ENCODE results near the gene PGM2L1.

PGM2L1 gene

DNA sequence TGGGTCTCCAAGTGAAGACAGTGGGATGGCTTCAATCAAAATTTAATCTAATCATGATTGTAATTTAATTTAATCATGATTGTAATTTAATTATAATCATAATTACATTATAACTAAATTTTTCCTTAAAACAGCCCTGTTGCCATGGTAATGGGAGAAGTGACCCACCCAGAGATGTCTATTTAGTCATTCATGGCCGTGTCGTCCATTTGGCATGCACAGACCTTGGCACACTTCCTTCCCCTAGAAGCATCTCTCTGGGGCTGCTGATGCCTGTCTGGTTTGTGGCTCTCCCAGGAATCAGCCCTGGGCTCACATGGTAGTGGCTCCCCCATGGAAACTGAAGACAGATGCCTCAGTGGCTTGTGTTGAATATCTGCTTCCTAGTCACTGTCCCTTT, 113.8 kb downstream of the PGM2L1 start:
- no peak for DNase-seq

DNA sequence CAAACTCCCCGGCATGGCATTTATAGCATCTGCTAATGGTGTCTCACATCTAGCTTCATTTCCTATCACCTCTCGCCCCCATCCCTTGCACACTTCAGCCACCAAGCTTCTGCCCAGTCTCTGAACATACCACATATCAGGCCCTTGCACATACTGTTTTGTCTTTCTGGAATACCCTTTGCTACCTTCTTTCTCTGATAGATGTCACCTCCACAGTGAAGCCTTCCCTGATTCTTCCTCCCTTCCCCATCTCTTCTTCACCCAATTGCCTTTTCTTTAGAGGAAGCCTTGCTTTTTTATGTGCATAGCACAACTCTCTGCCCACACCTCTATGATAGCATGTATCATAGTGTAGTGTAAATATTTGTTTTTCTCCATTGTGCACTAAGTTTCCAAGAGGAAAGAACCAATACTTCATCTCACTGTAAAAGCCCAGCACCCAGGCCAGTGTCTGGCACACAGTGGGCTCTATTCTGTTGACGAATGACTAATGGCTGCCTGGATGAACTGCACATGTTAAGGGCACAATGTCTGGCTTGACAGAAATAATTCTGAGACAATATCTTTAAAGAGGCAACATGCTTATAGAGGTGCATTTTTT, 114.6 kb downstream of the PGM2L1 start:
- DNase-seq: no peak

DNA sequence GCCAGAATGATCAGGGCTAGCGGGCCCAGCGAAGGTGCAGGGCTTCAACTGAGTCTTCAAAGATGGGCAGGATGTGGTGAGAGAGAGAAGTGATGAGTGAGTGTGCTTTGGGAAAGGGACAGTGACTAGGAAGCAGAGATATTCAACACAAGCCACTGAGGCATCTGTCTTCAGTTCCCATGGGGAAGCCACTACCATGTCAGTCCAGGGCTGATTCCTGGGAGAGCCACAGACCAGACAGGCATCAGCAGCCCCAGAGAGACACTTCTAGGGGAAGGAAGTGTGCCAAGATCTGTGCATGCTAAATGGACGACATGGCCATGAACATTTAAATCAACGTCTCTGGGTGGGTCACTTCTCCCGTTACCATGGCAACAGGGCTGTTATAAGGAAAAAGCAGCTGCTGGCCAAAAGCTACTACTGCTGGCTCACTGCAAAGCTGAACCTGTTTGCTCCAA, 115.3 kb downstream of the PGM2L1 start:
- no peak for DNase-seq

DNA sequence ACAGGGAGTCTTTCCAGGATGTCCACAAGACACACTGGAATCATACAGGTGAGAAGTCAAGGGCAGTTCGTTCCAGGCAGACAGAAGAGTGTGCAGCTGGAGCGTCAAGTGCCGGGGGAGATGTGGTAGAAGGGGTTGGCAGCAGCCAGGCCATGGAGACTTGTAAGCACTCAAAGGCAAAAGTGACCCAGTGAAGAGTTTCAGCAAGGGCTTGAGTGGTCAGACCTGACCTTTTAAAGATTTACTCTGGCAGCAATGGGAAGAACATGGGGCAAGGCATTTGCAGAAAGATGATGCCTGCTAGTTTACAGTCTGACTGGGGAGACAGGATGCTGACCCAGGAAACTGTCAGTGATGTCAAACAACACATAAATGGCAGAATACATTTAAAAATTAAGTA, 115.8 kb downstream of the PGM2L1 start:
- no peak for DNase-seq

DNA sequence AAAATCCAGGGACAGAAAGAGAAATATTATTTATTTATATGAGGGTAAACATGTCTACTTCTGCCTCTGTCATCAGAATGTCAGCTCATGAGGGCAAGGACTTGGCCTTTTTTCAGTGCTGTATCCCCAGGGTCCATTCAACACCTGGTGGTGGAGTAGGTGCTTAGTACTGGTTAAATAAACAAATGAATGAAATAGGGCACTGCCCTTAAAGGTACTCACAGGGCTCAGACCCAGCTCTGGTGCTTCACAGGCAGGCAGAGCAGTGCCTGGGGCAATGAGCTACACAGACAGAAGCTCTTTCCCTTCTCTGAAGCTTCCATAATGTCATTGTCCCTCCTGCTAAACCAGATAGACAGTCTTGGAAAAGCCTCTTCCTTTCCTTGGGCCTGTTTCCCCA, 117.7 kb downstream of the PGM2L1 start:
- DNase-seq: no peak
